GM13977 (cell line): ENCODE measurements around the gene ANKRD13C.

ENCODE experiments used
- DNase-seq: peaks from one replicate; pipeline ENCODE4 v3.0.0; 2012; ENCODE audit warnings: low spot score
- CTCF ChIP-seq: IDR thresholded peaks from 2 replicates; pipeline ENCODE4 v1.5.1; 2012; ENCODE audit warnings: mild to moderate bottlenecking, control low read depth; ENCODE audit not compliant: insufficient read depth; ENCODE audit errors: extremely low read depth, missing control alignments
- in situ Hi-C: fragments of 300-500 bp; cut with MboI; formaldehyde crosslinking; loops from one replicate; pipeline ENCODE4 v1.12.0; 2022; ENCODE audit warnings: low sequenced_read_pairs, low pct_unique_long_range_greater_than_20kb, mixed read lengths, inconsistent platforms; ENCODE audit not compliant: unreplicated experiment

ANKRD13C gene

GRCh38 chr1:70324683-70325082, 29.8 kb downstream of the ANKRD13C start:
- in situ Hi-C loops, result no loop called here
- DNase-seq, result no peak
- TF ChIP-seq CTCF, result no peak

GRCh38 chr1:70319750-70320149, 34.8 kb downstream of the ANKRD13C start:
- TF ChIP-seq CTCF, result no peak
- in situ Hi-C loops, result no loop called here
- no peak for DNase-seq

GRCh38 chr1:70318191-70318590, 36.3 kb downstream of the ANKRD13C start:
- TF ChIP-seq CTCF, result no peak
- no peak for DNase-seq
- in situ Hi-C loops, result no loop called here

- no peak for DNase-seq
- TF ChIP-seq CTCF, result no peak
- in situ Hi-C loops, result no loop called here
These were observed 37.4 kb downstream of the ANKRD13C start for GRCh38 chr1:70317087-70317486.

- no peak for DNase-seq
- no peak for TF ChIP-seq CTCF
- in situ Hi-C loops, result no loop called here
These were observed 38.7 kb downstream of the ANKRD13C start for GRCh38 chr1:70315782-70316181.

- no peak for DNase-seq
- no peak for TF ChIP-seq CTCF
- in situ Hi-C loops, result no loop called here
These were observed 39.7 kb downstream of the ANKRD13C start for GRCh38 chr1:70314706-70315304.

GRCh38 chr1:70311369-70311768, 43.2 kb downstream of the ANKRD13C start:
- TF ChIP-seq CTCF, result no peak
- DNase-seq, result no peak
- in situ Hi-C loops, result no loop called here
